Measurements from ENCODE around the gene TMEM204.

TMEM204 gene

DNA sequence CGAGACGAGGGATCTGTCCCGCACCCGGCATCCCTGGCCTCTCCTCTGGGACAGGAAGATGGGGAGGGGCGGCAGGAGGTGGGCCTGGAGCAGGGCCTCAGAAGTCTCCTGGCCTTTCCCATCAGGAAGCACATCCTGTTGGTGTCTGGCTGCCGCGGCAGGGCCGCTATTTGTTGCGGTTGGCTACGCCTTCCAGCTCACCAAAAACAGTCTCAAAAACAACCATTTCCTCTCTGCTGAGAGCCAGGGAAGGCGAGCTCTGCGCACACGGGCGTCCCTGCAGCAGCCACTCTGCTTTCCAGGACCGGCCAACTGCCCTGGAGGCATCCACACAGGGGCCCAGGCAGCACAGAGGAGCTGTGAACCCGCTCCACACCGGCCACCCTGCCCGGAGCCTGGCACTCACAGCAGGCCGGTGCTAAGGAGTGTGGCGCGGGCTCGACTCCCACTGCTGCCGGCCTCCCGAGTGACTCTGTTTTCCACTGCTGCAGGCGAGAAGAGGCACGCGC lies at the start of gene TMEM204:
TSS of gene TMEM204 (plus strand) at position 224 of the 509 bp plus-strand sequence. CDS start 610 bp downstream, outside the sequence.
- DNase-seq (ENCODE audit: low read depth in 3 of 3): no peak

DNA sequence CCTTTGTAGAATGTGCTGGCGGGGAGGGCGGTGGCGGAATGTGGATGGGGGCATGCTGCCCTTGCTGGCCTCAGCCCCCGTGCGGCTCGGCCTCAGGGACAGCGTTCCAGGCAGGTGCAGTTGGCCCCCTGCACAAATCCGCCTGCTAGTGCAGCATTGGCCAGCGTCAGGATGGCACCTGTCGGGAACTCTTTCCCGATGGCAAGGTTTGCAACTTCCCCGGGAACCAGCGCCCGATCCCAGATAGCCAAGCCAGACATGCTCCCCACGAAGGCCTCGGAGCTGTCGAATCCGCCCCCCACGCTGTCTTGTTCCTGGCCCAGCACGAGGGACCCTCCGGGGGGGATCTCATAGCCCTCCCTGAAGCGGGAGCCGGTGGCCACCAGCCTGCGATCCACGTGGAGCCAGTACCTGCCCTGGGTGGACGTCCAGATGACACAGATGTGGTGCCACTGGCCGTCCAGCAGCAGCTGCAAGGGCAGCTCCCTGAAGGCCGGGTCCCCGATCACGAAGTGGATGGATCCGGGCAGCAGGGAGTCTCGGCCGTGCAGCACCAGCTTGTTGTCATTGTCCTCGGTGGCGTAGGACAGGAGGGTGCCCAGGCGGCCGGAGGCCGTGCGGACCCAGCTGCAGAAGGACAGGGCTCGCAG lies 47.5 kb upstream of the TMEM204 start:
- no peak for DNase-seq (ENCODE audit: low read depth in 3 of 3)

DNA sequence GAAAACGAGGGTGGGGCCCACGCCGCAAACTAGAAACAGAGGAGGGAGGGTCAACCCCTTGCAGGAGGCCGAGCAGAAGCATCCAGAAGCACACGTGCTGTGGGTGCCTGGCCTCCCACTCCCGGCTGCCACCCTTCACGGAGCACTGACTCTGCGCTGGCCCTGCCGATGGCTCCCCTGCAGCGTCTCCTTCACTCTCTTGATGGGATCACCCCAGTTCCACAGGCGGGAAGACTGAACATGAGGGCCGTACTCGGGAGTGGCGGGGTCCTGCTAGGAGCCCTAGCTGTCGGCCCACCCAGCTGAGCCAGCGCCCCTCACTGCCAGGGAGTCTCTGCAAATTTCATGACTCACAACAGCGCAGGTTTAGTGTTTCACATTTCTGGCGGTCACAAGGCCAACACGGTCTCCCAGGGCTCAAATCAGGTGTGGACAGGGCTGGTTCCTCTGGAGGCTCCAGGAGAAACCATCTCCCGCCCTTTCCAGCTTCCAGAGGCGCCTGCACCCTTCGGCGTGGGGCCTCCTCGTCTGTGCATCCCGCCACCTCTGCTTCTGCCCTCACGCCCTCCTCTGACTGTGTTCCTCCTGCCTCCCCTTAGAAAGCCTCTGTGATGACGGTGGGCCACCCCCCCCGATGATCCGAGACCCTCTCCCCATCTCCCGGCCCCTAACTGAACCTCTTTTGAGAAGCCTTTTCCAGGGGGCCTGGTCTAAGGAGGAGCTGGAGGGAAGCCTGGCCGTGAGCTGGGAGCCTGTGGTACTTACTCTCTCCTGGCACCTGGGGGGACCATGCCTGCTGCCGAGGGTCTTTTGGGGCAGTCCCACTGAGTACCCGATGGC lies 46.7 kb upstream of the TMEM204 start:
- no peak for DNase-seq (ENCODE audit: low read depth in 3 of 3)

DNA sequence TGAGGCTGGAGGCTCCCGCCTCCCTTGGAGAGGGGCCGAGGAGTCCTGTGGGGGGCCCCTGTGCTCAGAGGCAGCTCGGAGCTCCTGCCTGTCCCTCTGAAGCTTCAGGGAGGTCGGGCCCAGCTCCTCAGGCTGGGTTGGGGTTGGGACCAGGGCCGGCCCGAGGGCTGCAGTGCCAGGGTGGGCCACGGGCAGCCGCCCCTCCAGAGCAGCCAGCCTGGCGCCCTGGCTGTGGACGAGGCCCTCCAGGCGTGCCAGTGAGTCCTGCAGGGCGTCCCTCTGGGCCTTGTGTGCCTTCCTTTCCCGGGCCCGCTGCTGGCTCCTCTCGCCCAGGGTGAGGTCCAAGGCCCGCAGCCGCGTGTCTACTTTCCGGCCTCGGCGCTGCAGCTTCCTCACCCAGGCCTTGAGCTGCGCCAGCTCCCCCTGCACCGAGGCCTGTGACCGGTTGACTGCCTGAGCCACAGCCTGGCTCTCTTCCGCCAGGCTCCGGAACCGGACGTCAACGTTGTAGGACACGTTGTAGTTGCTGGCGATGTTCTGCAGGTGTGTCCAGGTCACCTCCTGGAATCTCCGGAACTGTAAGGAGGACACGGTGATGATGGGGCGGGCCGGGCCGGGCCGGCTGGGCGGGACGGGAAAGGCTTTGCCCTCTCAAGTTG lies 45.9 kb upstream of the TMEM204 start:
- no peak for DNase-seq (ENCODE audit: low read depth in 3 of 3)

DNA sequence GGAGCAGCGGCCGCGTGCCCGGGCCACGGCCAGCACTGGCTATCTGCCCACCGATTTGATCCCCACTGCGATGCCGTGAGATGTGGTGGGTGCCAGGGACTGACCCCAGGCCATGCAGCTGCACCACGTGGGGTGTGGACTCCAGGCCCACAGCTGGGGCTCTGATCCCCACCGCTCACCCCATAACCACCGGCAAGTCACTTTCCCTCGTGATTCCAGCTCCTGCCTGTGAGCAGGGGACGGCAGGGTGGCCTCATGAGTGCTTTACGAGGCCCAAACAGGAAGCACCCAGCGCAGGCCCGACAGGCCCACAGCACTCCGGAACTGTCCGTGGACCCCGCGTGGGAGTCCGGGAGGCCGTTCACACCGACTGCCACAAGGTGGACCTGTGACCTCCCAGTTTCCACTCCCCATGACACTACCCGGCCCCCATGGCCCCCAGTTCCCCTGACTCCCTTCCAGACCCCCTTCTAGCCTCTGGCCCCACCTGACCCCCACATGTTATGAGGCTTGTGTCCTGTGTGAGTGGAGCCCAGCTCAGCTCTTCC lies 45.3 kb upstream of the TMEM204 start:
- DNase-seq (ENCODE audit: low read depth in 3 of 3): no peak

DNA sequence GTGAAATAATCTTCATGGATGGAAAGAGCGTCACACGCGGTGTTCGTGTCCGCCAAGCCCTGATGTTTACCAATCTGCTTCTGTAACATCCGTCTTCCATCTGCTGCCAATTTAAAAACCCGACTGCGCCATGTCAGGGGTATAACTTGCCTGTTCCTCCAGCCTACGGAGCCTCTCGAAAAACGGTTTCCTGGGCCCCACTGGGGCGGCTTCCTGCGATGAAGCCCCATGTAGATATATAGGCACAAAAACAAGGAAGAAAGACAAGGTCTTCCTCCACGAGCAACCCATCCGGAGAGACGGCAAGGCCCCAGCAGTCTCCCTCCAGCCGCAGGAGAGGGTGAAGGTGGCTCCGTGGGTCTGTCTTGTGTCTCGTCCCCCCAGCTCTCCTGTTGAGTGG lies 44.8 kb upstream of the TMEM204 start, which contains the start of gene PTX4:
TSS of gene PTX4 (minus strand) at position 326 of the 400 bp plus-strand sequence. CDS start at position 291, 35 bp downstream.
- DNase-seq (ENCODE audit: low read depth in 3 of 3): no peak

DNA sequence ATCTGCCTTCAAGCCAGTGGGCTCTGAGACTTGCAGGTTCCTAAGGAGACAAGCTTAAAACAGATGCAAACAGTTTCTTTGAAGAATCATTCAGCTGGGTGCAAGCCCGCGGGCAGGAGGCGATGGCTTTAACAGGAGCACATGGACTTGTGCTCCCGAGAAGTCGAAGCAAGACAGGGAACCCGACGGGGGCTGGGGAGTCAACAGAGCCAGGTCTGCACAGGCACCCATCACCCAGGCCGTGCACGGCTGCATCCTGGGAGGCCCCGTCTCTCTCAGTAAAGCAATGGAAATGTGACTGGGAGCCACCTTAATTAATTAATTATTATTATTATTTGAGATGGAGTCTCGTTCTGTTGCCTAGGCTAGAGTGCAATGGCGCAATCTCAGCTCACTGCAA lies 44.4 kb upstream of the TMEM204 start:
- no peak for DNase-seq (ENCODE audit: low read depth in 3 of 3)

DNA sequence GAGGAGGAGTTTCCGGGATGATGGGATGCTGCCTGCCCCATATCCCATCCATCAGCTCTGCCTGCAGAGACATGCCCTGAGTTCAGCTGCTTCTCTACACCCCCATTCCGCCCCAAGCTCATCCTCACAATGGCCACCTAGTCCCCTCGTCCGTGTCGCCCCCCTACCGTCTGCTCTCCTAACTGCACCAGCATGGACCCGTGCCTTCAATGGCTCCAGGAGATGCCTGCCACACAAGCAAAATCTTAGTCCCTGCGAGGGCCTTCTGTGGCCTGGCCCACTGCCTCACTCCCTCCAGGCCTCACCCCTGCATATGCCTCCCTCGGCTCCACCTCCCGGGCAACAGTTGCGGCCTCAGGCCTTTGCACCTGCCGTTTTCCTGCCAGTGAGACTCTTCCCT lies 42.1 kb upstream of the TMEM204 start:
- no peak for DNase-seq (ENCODE audit: low read depth in 3 of 3)

DNA sequence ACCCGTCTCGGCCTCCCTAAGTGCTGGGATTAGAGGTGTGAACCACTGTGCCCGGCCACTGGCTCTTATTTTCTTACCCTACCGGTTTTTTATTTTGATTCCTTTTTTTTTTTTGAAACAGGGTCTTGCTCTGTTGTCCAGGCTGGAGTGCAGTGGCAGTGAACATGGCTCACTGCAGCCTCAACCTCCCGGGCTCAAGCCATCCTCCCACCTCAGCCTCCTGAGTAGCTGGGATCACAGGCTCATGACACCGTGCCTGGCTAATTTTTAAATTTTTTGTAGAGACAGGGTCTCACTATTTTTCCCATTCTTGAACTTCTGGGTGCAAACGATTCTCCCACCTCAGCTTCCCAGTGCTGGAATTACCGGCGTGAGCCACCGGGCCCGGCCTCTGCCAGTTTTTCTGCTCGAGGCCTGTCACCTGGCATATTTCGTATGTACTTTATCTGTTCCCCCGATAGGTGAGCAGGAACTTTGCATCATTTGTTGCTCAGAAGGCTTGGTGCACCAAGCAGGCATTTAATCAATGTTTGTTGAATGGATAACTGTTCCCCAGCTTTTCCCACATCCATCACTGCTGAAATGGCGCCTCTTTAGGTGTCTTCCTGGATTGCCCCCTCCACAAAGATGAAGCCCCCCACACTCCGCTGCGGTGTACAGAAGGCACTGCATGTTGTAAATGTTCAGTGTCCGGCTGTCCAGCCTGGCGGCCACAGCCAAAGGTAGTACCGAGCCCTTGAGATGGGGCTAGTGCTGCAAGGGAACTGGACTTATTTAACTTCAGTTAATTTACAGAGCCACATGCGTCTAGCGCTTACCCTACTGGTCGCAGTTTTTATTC lies 41.2 kb upstream of the TMEM204 start:
- DNase-seq (ENCODE audit: low read depth in 3 of 3): no peak

DNA sequence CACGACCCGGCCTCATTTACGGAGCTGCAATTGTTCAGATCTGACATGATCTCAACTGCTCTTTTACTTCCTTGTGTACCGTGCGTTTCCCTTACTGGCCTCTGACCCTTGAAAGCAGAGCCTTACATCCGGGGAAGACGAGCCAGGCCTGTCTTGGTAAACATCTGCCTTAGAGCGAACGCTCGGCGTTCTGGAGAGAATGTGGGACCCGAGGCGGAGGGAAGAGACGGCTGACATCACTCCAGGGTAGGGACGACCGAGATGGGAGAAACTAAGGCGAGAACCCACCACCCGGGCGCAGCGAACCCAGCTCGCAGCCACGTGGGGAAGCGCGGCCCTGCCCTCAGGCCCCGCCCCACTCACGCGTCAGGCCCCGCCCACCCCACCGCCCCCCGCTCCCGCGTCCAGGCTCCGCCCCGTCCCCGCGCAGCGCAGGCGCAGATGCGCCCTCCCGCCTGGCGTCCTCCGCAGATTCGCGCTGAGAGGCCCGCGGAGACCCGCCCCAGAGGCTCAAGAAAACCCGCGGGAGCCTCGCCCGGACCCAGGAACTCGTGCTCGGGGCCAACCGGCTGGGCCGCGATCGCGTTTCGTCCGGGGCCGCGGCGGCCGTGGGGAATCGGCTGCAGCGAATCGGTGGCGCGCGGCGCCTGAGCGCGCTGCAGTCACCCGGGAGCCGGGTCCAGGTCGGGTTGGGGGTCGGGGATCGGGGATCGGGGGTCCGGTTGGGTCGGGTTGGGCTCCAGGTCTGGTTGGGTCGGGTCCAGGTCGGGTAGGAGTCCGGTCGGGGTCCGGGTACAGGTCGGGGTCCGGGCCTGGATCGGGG lies 40.3 kb upstream of the TMEM204 start, which contains the start of gene TELO2:
TSS of gene TELO2 (plus strand) at position 438 of the 823 bp plus-strand sequence. CDS start 922 bp downstream, outside the sequence.
- DNase-seq (ENCODE audit: low read depth in 3 of 3): peak; percentile 69 to 83 (median 81)

DNA sequence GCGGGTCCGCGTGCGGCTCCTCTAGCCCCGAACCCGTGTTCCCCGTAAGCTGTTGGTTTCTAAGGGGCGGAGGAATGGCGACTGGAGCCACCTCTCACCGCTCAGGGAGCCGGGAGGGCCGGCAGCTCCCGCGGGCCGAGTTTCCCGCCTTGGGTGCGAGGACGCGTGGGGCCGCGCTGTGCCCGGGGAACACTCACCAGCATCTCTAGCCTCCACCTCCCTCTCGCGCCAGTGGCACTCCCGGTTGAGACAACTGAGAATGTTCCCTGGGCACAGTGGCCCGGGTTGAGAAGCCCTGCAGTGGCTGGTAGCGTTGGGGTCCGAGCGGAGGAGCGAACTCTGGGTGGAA lies 39.7 kb upstream of the TMEM204 start:
- peak in 1 of 3 experiments; percentile 14 for DNase-seq (ENCODE audit: low read depth in 3 of 3)

DNA sequence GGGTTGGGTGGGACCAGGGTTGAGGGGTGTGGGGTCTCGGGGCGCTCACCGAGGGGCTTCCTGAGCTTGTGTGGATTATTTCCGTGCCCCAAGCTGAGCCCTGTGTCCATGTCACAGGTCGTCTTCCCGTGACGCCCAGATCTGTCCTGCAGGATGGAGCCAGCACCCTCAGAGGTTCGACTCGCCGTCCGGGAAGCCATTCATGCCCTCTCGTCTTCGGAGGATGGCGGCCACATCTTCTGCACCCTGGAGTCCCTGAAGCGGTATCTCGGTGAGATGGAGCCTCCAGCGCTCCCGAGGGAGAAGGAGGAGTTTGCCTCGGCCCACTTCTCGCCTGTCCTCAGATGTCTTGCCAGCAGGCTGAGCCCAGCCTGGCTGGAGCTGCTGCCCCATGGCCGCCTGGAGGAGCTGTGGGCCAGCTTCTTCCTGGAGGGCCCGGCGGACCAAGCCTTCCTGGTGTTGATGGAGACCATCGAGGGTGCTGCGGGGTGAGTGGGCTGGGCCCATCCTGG lies 39.3 kb upstream of the TMEM204 start:
- DNase-seq (ENCODE audit: low read depth in 3 of 3): no peak

DNA sequence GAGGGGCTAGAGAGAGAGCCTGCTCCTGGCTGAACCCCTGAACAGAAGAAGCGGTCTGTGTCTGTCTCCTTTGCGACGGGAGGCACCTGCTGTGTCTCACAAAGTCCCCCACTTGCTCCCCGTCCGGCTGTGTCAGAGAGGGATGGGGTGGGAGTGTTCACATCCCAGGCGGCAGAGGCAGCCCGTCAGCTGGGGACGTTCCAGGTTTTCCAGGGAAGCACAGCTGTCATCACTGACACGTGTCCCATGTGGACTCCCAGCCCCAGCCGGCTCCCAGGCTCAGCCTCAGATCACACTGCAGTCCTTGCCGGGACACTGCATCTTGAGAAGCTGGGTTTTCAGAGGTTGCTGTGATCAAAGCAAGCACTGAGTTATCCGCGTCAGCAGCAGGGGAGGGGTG lies 38.8 kb upstream of the TMEM204 start:
- no peak for DNase-seq (ENCODE audit: low read depth in 3 of 3)

DNA sequence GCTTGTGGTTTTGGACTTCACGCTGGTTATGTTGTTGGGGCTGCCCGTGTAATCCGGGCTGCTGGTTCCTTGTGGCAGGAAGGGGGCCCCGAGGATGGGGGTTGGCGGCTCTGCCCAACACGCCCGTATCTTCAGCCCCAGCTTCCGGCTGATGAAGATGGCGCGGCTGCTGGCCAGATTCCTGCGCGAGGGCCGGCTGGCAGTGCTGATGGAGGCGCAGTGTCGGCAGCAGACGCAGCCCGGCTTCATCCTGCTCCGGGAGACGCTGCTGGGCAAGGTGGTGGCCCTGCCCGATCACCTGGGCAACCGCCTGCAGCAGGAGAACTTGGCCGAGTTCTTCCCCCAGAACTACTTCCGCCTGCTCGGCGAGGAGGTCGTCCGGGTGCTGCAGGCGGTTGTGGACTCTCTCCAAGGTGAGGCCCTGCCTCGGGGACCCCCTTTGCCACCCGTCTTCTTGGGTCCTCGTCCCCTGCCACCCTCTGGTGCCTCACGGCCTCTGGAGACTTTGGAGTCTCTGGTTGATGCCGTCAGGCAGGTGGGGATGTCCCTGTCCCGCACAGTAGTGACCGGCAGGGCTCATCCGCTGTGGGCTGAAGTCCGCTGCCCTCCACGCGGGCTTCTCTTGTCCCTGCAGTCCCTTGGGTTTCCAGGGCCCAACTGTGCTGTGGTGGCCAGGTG lies 38.1 kb upstream of the TMEM204 start:
- DNase-seq (ENCODE audit: low read depth in 3 of 3): no peak

DNA sequence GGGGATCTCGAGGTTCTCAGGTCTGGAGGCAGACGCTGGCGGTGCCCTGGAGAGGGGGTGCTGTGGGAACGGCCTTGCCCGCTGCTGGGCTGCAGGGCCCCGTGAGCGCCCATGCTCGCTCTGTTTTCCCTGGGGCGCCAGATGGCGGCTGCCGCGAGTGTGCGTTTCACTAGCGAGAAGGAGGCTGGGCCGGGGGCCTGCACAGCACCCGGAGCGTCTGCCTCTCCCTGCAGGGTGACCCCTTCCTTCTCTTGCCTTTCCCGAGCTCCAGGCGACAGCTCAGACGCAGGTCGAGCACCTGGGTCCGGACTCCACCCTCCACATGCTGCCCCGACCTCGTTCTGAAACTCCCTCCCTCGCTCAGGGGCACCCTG lies 37.6 kb upstream of the TMEM204 start:
- DNase-seq (ENCODE audit: low read depth in 3 of 3): no peak

DNA sequence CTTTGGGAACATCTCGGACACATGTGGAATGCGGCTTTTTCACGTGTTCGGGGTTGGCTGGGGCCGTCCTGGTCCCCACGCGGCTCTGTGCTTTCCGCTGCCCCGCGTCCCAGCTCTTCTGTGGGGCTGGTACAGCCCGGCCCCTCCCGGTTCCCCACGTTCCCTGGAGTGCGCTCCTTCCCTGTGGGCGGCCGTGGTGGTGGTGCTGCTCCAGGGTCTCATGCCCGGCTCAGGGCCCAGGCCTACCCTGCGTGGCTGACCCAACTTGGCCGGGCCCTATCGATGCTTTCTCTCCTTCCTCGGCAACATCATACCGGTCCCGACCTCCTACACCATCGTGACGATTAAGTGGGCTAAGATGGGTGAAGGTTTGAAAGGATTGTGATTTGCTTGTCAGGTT lies 37.0 kb upstream of the TMEM204 start:
- DNase-seq (ENCODE audit: low read depth in 3 of 3): no peak

DNA sequence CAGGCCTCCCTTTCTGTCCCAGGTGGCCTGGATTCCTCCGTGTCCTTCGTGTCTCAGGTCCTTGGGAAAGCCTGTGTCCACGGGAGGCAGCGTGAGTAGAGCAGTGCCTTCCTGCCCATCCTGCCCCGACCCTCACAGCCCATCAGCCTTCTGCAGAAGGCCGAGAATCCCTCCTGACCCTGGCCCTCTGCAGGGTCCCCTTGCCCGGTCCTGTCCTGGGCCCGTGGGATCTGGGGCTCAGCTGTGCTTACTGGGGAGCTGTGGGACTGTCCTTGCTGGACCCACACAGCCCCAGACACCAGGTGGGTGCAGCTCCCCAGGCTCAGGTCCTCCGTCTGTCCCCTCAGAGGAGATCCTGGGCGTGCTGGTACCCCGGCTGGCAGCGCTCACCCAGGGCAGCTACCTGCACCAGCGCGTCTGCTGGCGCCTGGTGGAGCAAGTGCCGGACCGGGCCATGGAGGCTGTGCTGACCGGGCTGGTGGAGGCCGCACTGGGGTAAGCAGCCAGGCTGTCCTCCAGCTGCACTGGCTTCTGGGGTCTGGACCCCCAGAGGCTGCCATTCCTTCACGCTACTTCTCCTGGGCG lies 36.4 kb upstream of the TMEM204 start:
- no peak for DNase-seq (ENCODE audit: low read depth in 3 of 3)

DNA sequence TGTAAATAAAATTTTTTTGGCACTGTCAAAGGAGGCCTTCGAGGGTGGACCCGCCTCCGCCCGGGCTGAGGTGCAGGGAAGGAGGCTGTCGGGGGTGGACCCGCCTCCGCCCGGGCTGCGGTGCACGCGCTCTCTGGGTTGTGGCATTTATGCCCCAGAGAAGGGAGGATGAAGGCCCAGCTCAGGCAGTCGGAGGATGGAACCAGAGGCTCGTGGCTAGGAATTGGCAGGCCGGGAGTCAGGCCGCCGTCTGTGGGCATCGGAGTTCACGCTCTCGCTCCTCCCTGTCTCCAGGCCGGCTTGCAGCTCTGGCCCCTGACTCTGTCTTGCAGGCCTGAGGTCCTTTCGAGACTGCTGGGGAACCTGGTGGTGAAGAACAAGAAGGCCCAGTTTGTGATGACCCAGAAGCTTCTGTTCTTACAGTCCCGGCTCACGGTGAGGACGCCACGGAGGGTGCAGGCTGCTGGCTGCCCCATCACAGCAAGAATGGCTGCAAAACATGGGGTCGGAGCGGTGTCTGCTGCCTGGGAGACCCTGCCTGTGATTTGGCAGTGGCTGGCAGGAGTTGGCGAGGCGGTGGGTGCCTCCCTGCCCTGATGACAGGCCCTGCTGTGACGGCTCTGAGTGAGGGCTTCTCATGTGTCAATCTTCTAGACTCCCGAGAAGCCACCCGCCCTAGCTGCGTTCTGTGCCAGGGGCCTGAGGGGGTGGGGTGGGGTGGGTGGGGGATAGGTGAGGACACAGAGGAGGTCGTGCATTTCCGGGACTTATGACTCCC lies 34.4 kb upstream of the TMEM204 start:
- DNase-seq (ENCODE audit: low read depth in 3 of 3): no peak
